Neural progenitor cell (in vitro differentiated cells): ENCODE measurements around the gene GRM8.

Experiments
- EZH2 ChIP-seq: fragments of 200-600 bp; sonication (generic); IDR thresholded peaks from 2 replicates; pipeline ENCODE4 v1.6.1; 2017; ENCODE audit warnings: antibody characterized with exemption, mild to moderate bottlenecking, moderate library complexity
- TF ChIP-seq, protein P1 (sequence below): fragments of 200-600 bp; sonication (generic); IDR thresholded peaks from 2 replicates; pipeline ENCODE4 v1.5.1; 2017; ENCODE audit warnings: antibody characterized with exemption, mild to moderate bottlenecking

DNA sequence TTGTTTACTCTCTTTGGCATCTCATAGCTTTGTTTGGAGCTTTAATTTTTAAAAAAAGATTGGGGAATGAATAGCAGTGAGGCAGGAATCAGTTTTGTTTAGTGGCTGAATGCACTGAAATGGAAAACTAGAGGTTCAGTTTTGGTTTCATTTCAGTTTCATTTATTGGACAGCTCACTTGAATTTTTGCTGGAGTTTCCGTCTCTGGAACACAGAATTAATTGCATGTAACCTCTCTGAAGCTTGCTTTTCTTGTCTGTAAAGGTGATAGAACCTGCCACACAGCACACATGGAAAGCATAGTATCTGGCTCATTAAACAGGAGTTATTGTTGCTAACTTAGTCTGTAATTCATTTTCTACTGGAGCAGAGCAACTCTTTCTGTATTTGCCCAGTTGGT, 7.1 kb downstream of the GRM8 start:
- TF ChIP-seq, protein P1, sequence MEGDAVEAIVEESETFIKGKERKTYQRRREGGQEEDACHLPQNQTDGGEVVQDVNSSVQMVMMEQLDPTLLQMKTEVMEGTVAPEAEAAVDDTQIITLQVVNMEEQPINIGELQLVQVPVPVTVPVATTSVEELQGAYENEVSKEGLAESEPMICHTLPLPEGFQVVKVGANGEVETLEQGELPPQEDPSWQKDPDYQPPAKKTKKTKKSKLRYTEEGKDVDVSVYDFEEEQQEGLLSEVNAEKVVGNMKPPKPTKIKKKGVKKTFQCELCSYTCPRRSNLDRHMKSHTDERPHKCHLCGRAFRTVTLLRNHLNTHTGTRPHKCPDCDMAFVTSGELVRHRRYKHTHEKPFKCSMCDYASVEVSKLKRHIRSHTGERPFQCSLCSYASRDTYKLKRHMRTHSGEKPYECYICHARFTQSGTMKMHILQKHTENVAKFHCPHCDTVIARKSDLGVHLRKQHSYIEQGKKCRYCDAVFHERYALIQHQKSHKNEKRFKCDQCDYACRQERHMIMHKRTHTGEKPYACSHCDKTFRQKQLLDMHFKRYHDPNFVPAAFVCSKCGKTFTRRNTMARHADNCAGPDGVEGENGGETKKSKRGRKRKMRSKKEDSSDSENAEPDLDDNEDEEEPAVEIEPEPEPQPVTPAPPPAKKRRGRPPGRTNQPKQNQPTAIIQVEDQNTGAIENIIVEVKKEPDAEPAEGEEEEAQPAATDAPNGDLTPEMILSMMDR: no peak
- no peak for TF ChIP-seq EZH2
